GM12878 (cell line): ENCODE data around the gene FKRP. TPM values are rescaled to one million over a fixed set of nuclear protein-coding genes. Genes with fewer than 3 reads are reported as not detected.
A peak's percentile ranks its signal among the peaks of the same experiment; 100 is the strongest.

Experiments used
- ATAC-seq: fragments of 200-7000 bp; cut with Tn5 transposase; 3 replicates; pipeline ENCODE4 v1.9.1; 2020; ENCODE audit warnings: mild to moderate bottlenecking, moderate library complexity
- BruUV-seq: library from RNA; stranded (reverse); fragments of 400-500 nt; replicated peaks from 2 replicates; lab custom pipeline; 2021; lab: Mats Ljungman, UMichigan
- CTCF ChIA-PET: fragments of 300-600 bp; sonication (Branson Sonifier 250); formaldehyde crosslinking; extraction: SDS; loops from one replicate; lab custom pipeline; 2021; ENCODE audit warnings: inconsistent platforms; lab: Yijun Ruan, JAX
- POLR2A ChIA-PET: fragments of 350-600 bp; formaldehyde crosslinking; extraction: SDS; loops from one replicate; lab custom pipeline; 2021; ENCODE audit warnings: inconsistent platforms; lab: Charles Lee
- RAD21 ChIA-PET: fragments of 300-600 bp; sonication (Branson Sonifier 250); formaldehyde crosslinking; loops from one replicate; lab custom pipeline; 2023; ENCODE audit warnings: antibody characterized with exemption; ENCODE audit not compliant: unreplicated experiment; lab: Charles Lee
- SMC1A ChIA-PET: fragments of 300-600 bp; sonication (Branson Sonifier 250); formaldehyde crosslinking; loops from one replicate; lab custom pipeline; 2023; ENCODE audit not compliant: unreplicated experiment, uncharacterized antibody; lab: Charles Lee
- DNase-seq: peaks from one replicate; pipeline ENCODE4 v3.0.0-alpha.2; 2011; ENCODE audit warnings: low read depth, low spot score
- FAIRE-seq: peaks from 3 replicates; lab custom pipeline; 2011; peaks lifted over from hg19 to GRCh38; lab: Jason Lieb, UNC
- H2AFZ ChIP-seq: 2 replicates; pipeline ENCODE4 v1.6.0; 2011; ENCODE audit warnings: low read depth, low read length, control low read depth; ENCODE audit not compliant: control insufficient read depth
- H3K27ac ChIP-seq: 2 replicates; pipeline ENCODE4 v1.5.1; 2011; ENCODE audit warnings: control low read depth; ENCODE audit not compliant: control insufficient read depth, insufficient read depth
- H3K27me3 ChIP-seq, 2 experiments: replicated peaks in 1 of 2; 2 replicates each; pipeline versions ENCODE4 v1.6.0 to v1.6.1; 2011; ENCODE audit warnings: low read length in 1 of 2; ENCODE audit not compliant: control insufficient read depth in 2 of 2, insufficient read depth in 2 of 2
- H3K36me3 ChIP-seq, 2 experiments: 2 replicates each; pipeline ENCODE4 v1.5.1; 2011; ENCODE audit warnings: low read length in 1 of 2; ENCODE audit not compliant: control insufficient read depth in 2 of 2, insufficient read depth in 2 of 2
- H3K4me1 ChIP-seq: 2 replicates; pipeline ENCODE4 v1.6.1; 2011; ENCODE audit warnings: mild to moderate bottlenecking, low read length, moderate library complexity, mixed read lengths; ENCODE audit not compliant: control insufficient read depth, insufficient read depth
- H3K4me2 ChIP-seq: 2 replicates; pipeline ENCODE4 v1.6.0; 2011; ENCODE audit warnings: control low read depth; ENCODE audit not compliant: control insufficient read depth, insufficient read depth
- H3K4me3 ChIP-seq: fragments of 200-600 bp; sonication (generic); 2 replicates; pipeline ENCODE4 v1.5.1; 2016
- H3K79me2 ChIP-seq: 2 replicates; pipeline ENCODE4 v1.6.0; 2011; ENCODE audit warnings: low read length; ENCODE audit not compliant: control insufficient read depth, insufficient read depth
- H3K9ac ChIP-seq: 2 replicates; pipeline ENCODE4 v1.8.0; 2011; ENCODE audit warnings: low read length, control low read depth, mixed read lengths; ENCODE audit not compliant: control insufficient read depth, insufficient read depth
- H3K9me3 ChIP-seq: replicated peaks from 3 replicates; pipeline ENCODE4 v1.5.1; 2011; ENCODE audit warnings: mild to moderate bottlenecking, low read length; ENCODE audit not compliant: control insufficient read depth, insufficient read depth
- H4K20me1 ChIP-seq: 2 replicates; pipeline ENCODE4 v1.6.0; 2011; ENCODE audit not compliant: control insufficient read depth, insufficient read depth
- CHD2 ChIP-seq: IDR thresholded peaks from 2 replicates; pipeline ENCODE4 v1.6.1; 2011; ENCODE audit warnings: low read depth, low read length, improper control_type of control experiment, borderline replicate concordance
- JUNB ChIP-seq: IDR thresholded peaks from 2 replicates; pipeline ENCODE4 v1.6.1; 2016; ENCODE audit warnings: antibody characterized with exemption, mild to moderate bottlenecking
- RAD51 ChIP-seq: fragments of 450-650 bp; IDR thresholded peaks from 2 replicates; pipeline ENCODE4 v1.6.1; 2016; ENCODE audit warnings: moderate library complexity, mild to moderate bottlenecking, inconsistent platforms
- STAT3 ChIP-seq: IDR thresholded peaks from 2 replicates; pipeline ENCODE4 v1.6.1; 2011; ENCODE audit warnings: low read depth, low read length, improper control_type of control experiment
- WGBS: methylation state at CpG from one replicate; pipeline ENCODE4 v1.1.6; 2016; ENCODE audit warnings: low lambda C conversion rate; ENCODE audit not compliant: insufficient replicate concordance, insufficient coverage; ENCODE audit errors: missing lambda C conversion rate; 5-methylcytosine and 5-hydroxymethylcytosine counted together
- in situ Hi-C: fragments of 300-500 bp; cut with MboI; formaldehyde crosslinking; loops from 9 replicates; pipeline ENCODE4 v1.14.3; 2018; ENCODE audit warnings: mixed read lengths
- intact Hi-C: fragments of 100-400 bp; cut with micrococcal nuclease; formaldehyde crosslinking; loops from one replicate; pipeline ENCODE4 v1.14.2; 2022; ENCODE audit not compliant: unreplicated experiment
- polyA plus RNA-seq, 11 experiments: library from polyadenylated mRNA; depleted of rRNA in 4 of 11; unstranded in 6 of 11; stranded (reverse) in 5 of 11; fragments of >200 nt; fragmentation: Nextera tagmentation in 4 of 11; fragmentation: Illumina TruSeq in 1 of 11; extraction: Ambion mirVana in 4 of 11; extraction: Trizol in 1 of 11; gene quantifications; 1 replicate in 1 of 11; 2 replicates in 10 of 11; pipeline versions ENCODE4 v1.2.1 to v1.2.3, GENCODE V29; 2011 to 2016; ENCODE audit warnings: inconsistent platforms in 2 of 11, missing spikeins in 2 of 11, low read depth in 1 of 11
- total RNA-seq, 4 experiments: library from RNA; depleted of rRNA in 3 of 4; stranded (reverse); fragments of >200 nt in 3 of 4; fragmentation: Illumina TruSeq in 1 of 4; extraction: Trizol in 1 of 4; gene quantifications; 2 replicates each; pipeline versions ENCODE4 v1.2.1 to v1.2.3, GENCODE V29; 2013 to 2021
- TF ChIP-seq, protein P1 (sequence below): fragments of 450-650 bp; formaldehyde crosslinking; IDR thresholded peaks from 2 replicates; pipeline ENCODE4 v1.5.0; 2022; ENCODE audit warnings: mild to moderate bottlenecking, missing genetic modification characterization
- TF ChIP-seq, protein P2 (sequence below): IDR thresholded peaks from 2 replicates; pipeline ENCODE4 v1.6.1; 2011; ENCODE audit warnings: low read depth, mild to moderate bottlenecking, low read length, moderate library complexity, borderline replicate concordance; ENCODE audit errors: extremely low read depth
- TF ChIP-seq, protein P3 (sequence below): fragments of 150-350 bp; IDR thresholded peaks from 2 replicates; pipeline ENCODE4 v1.6.1; 2016; ENCODE audit warnings: low read depth, low read length

FKRP gene
- total and polyA plus RNA-seq, 10 of the 15 experiments (the other 5 are each of a cell fraction or from before 2014, with no cell fraction given) = 1.3 to 14.1 (median 7.8) TPM

DNA sequence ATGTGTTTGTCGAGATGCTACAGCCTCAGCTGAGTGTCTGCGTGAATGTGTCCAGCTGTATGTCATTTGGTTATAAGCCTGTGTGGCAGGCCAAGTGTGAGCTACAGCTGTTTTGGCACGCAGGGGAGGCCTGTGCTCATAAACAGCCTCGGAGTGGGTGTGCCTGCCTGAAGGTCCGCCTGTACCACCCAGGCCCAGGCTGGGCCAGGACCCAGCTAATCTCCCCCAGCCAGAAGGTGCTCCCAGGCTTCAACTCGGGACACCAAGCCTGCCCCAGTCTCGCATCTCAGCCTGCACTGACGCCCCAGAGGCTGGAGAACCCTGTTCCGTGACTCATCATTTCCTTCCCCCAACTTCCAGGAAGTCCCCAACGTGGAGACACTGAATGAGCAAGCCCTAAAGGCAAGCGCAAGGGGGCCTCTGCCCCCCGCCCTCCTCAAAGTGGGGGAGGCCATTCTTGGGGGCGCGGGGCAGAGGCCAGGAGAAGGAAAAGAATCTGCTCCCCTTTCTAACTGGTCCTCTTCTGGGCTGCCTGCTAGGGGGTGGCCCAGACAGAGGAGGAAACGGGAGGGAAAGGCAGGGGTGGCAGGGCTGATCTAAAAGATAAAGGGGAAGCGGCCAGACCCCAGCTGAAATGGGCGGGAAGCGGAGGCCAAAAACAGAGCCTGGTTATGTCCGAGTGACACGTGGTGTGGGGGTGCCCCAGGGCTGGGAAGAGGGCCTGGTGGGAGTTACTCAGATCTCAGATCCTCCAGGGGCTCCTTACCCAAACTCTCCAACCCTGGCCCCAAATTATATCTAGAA is 40.6 kb downstream of the FKRP start (continued):
- no peak for TF ChIP-seq STAT3
- no peak for TF ChIP-seq CHD2
- TF ChIP-seq, protein P1, sequence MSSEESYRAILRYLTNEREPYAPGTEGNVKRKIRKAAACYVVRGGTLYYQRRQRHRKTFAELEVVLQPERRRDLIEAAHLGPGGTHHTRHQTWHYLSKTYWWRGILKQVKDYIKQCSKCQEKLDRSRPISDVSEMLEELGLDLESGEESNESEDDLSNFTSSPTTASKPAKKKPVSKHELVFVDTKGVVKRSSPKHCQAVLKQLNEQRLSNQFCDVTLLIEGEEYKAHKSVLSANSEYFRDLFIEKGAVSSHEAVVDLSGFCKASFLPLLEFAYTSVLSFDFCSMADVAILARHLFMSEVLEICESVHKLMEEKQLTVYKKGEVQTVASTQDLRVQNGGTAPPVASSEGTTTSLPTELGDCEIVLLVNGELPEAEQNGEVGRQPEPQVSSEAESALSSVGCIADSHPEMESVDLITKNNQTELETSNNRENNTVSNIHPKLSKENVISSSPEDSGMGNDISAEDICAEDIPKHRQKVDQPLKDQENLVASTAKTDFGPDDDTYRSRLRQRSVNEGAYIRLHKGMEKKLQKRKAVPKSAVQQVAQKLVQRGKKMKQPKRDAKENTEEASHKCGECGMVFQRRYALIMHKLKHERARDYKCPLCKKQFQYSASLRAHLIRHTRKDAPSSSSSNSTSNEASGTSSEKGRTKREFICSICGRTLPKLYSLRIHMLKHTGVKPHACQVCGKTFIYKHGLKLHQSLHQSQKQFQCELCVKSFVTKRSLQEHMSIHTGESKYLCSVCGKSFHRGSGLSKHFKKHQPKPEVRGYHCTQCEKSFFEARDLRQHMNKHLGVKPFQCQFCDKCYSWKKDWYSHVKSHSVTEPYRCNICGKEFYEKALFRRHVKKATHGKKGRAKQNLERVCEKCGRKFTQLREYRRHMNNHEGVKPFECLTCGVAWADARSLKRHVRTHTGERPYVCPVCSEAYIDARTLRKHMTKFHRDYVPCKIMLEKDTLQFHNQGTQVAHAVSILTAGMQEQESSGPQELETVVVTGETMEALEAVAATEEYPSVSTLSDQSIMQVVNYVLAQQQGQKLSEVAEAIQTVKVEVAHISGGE (CRISPR knock-in tag) = no peak

DNA sequence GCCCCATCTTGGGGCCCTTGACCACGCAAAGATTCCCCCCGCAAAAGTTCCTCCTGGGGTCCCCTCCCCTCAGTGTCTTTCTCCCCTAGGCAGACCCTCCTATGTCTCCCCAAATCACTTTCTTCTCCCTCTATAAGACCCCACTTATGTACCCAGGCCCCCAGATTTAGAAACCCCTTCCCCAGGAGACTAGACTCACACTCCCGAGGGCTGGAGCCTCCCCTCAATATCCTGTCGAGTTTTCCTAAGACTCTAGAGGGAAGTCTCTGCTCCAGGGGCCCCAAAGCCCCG is 41.1 kb downstream of the FKRP start:
- intact Hi-C loops = loop anchor here (5.0 kb wide), 1 partner anchor 35 kb away; no protein-coding TSS in a partner anchor
- TF ChIP-seq, protein P2, sequence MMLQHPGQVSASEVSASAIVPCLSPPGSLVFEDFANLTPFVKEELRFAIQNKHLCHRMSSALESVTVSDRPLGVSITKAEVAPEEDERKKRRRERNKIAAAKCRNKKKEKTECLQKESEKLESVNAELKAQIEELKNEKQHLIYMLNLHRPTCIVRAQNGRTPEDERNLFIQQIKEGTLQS = peak; percentile 16; the same call in 1 of the 2 replicates
- TF ChIP-seq RAD51 (peak; percentile 43; the same call in 1 of the 2 replicates), JUNB (no peak)
- TF ChIP-seq, protein P3, sequence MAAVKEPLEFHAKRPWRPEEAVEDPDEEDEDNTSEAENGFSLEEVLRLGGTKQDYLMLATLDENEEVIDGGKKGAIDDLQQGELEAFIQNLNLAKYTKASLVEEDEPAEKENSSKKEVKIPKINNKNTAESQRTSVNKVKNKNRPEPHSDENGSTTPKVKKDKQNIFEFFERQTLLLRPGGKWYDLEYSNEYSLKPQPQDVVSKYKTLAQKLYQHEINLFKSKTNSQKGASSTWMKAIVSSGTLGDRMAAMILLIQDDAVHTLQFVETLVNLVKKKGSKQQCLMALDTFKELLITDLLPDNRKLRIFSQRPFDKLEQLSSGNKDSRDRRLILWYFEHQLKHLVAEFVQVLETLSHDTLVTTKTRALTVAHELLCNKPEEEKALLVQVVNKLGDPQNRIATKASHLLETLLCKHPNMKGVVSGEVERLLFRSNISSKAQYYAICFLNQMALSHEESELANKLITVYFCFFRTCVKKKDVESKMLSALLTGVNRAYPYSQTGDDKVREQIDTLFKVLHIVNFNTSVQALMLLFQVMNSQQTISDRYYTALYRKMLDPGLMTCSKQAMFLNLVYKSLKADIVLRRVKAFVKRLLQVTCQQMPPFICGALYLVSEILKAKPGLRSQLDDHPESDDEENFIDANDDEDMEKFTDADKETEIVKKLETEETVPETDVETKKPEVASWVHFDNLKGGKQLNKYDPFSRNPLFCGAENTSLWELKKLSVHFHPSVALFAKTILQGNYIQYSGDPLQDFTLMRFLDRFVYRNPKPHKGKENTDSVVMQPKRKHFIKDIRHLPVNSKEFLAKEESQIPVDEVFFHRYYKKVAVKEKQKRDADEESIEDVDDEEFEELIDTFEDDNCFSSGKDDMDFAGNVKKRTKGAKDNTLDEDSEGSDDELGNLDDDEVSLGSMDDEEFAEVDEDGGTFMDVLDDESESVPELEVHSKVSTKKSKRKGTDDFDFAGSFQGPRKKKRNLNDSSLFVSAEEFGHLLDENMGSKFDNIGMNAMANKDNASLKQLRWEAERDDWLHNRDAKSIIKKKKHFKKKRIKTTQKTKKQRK = no peak
- TF ChIP-seq, all 136 proteins: peak for 2
- Histone ChIP-seq H3K9ac (peak overlapping the region; percentile 65), H3K27me3 (no peaks in the 10 kb centered on the region), H4K20me1 (no peaks in the 10 kb centered on the region; the same call in 1 of the 2 replicates), H3K9me3 (no peaks in the 10 kb centered on the region; the same call in 2 of the 3 replicates), H3K36me3 (peaks cover 4 to 10% of the 10 kb centered on the region in 2 experiments; a peak in 3 of 4 replicates), H3K4me1 (0 out of 2 replicates have a peak, but pooled peaks cover 7% of the 10 kb centered on the region), H3K4me3 (peak overlapping the region; percentile 100), H3K4me2 (peak overlapping the region; percentile 81), H2AFZ (0 out of 2 replicates have a peak overlapping the region, but pooled peaks have one; percentile 30), H3K79me2 (peaks cover 62% of the 10 kb centered on the region), H3K27ac (peak overlapping the region; percentile 94)
- BruUV-seq = no TSS peak
- SMC1A ChIA-PET = interaction anchor here (1.2 kb wide), 1 partner anchor 35 kb away, joined by 7 read pairs; no protein-coding TSS in a partner anchor
- CTCF ChIA-PET = interaction anchor here (1.8 to 3.4 kb wide), 4 partner anchors 21 to 38 kb away, joined by 4 to 21 read pairs (median 11); no protein-coding TSS in a partner anchor
- RAD21 ChIA-PET = no interaction called here
- POLR2A ChIA-PET = interaction anchor here (3.1 kb wide), 1 partner anchor 37 kb away, joined by 13 read pairs; no protein-coding TSS in a partner anchor
- 2% methylated on average over 5 of the region's 5 CpGs for WGBS
- FAIRE-seq = no peak
- in situ Hi-C loops = no loop called here
- ATAC-seq = no peak
- no peak for DNase-seq
